ENCODE results near the gene MBD5.

MBD5 gene

DNA sequence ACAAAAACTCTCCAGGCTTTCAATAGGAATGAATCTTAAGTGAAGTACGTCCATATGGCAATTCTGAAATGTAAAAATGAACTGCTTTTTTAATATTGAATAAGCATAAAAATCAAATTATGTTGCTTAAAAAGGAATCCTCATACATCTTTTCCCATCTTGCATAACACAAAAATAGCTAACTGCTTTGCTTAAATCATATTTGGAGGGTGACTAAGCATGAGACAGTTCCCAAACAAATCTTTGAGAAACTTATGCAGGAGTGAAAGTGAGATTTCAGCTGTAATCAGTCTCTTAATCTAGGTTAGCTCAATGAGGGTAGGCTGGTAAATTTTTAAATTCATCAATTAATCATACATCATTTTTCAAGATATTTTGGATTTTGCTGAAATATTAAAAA, 111.5 kb downstream of the MBD5 start:
- no peak for DNase-seq

DNA sequence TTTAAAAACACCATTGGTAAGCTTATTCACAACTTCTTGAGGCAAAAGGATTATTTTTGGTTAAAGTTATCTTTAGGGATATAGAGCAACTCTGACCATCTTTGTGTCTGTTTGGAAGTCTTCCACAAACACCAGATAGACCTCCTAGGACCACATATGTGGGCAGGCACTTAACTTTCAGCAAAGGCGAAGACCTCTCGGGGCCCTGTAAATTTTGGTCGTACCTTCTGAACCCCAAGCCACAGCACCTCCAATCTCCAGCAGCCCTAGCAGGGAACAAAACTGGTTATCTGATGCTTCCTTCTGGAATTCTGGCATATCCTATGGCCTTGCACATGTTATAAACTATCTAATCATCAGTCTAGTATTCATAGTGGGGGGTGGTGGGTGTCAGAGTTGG, 114.8 kb downstream of the MBD5 start:
- no peak for DNase-seq

DNA sequence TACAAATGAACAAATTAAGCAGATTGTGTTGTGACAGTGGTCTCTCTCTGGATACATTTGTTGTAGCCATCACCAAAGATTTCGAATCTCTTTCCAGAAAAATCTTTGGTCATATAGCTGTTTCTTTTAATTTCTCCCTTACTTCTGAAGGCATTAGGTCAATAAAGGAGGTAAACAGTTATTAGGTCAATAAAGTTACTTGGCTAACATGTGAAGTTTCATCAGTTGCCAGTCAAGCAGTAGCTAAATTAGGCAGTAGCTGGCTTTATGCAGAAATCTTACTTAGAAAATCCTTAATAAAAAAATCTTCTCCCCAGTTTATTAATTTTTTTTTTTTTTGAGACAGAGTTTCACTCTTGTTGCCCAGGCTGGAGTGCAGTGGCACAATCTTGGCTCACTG, 115.5 kb downstream of the MBD5 start:
- no peak for DNase-seq

DNA sequence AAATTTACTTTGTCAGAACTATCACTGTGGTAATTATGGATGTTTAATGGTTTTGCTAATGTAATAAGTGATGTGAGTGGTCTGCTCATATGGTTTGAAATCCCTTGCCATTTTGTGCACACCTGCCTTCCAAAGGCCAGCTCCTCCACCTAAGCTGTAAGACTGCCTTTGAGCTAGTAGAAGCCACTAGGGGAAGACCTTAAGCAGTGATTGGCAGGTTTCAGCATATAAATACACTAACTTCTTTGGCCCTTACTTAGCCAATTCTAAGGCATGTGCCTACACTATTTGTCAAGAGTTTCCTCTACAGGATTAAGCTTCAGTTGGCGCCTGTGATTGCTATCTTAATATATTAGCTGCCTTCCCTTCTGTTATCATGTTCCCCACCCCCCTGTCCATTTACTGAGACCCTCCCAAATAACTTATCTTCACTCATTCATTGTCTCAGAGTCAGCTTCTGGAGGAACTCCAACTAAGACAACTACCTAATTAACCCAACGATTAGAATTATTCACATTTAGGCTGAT, 141.1 kb downstream of the MBD5 start:
- no peak for DNase-seq

DNA sequence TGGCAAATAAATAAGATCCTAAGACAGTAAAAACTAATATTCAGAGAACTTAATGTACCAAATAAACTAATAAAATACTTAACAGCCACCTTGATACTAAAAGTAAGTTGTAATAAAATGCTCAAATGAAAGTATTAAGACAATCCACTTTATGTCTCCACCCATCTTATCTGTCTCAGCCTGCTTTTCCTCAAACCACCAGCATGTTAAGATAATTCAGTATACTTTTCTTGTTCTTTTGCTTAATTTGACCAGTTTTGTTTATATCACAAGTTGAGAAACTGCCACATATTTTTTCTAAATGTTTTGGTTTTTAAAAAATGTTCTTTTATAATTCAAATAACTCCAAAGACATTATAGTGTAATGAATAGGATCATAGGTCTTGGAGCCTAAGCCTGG, 142.0 kb downstream of the MBD5 start:
- no peak for DNase-seq

DNA sequence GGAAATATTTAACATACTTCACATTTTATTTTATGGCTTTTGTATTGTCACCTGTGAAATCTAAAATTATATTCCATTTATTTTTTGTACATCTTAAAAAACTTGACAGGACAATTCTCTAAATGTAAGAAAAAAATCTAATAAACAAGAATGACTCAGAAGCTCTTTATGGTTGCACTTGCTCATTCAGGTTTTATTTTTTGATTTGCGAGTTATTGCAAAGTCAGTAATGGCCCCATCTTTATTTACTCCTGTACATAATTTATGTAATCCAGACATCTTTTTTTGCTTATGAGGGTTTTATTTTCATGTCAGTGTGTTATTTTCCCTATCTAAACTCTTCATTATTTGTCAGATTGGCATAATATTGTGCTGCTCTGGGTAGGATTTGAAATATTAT, 145.1 kb downstream of the MBD5 start:
- no peak for DNase-seq

DNA sequence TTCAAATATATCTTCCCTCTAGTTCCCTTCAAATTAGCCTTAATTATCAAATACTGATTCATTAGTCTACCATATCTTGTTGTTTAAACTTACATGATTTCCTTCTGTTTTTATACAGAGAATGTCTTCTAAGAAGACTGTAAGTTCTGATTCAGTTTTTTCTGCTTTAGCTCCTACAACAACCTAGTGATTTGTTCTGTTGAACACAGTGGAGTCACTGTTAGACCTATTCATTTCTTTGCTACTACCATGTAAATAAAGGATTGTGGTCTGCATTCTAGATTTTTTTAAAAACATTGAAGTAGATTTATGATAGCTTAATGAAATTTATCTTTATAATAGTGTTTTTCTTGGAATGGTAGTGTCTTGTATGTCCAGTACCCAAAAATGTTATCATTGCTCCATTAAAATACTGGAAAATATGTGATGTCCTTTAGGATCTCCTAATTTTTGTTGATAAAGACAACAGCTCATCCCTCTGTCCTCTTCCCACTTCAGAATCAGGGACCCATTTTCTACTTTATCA, 146.4 kb downstream of the MBD5 start:
- no peak for DNase-seq

DNA sequence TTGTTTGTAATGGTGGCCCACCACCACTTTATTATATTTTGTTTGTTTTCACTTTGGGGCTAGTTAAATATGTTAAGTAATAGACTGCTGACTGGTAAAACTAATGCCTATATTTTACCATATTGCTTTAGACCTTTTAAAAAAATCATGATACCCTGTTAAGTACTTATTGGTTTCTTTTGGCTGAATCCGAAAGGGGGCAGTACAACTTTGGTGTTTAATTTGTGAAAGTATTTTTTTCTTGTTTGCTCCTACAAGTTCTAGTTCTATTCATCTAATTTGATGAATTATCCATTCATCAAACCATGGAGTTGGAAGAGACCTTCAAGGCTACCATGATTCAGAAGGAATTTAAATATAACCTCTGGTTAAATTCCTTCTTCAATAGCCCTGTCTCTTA, 147.0 kb downstream of the MBD5 start:
- DNase-seq, result no peak

DNA sequence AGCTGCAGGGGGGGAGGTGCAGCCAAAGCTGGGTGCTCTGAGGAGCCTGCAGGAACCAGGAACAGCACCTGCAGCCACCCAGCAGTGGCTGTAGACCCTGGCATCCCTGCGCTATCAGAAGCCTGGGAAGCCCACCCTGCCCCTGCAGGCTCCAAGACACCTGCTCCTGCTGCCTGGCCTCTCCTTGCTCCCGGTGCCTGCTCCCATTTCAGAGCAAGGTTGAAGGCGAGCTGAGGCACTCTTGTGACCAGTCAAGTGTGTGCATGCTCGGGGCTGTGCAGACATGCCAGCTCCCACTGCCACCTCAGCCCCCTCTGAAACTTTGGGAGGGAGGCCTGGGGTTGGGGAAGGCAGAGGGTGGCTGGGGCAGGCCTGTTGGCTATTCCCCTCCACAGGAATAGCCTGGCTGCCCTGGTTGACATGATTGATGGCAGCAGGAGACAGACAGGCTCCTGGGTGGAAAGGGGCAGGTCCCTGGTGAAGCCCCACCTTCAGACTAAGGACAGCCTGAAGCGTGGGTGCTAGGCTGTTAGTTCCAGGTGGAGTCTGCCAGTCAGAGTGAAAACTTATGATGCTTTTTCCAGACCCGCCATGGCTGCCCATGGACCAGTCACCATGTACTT, 151.4 kb downstream of the MBD5 start:
- no peak for DNase-seq

DNA sequence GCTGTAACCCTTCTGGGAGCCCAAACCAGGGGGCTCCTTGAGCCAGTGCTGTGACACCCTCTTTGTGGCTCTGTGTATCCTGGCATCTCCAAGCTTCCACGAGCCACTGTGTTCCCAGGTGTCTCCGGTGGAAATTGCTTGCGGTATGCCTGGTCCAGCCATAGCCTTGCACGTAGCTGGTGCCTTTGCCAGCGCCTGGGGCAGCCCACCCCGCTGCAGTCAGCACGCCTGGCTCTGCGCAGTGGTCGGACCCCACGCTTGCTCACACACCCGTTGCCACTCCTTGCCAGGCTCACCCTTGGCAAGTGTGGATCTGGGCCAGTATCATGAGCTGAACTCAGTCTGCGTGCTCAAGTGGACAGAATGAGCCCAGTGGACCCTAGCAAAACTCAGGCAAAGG, 152.3 kb downstream of the MBD5 start:
- no peak for DNase-seq

DNA sequence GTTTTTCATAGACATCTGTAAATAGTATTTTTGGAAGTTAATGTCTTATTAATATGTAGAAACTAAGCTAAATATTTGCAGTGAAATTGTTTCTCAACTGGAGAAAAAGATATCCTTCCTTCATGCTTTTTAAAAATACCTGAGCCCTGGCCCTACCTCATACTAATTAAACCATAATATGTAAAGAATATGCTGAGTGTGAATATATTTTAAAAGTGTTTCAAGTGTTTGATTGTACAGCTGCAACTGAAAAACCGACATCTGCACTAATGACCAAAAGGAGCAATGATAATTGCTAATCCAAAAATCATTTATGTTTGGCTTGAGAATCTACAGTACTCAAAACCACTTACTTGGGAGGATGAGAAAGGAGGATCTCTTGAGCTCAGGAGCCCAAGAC, 156.7 kb downstream of the MBD5 start:
- DNase-seq, result no peak

DNA sequence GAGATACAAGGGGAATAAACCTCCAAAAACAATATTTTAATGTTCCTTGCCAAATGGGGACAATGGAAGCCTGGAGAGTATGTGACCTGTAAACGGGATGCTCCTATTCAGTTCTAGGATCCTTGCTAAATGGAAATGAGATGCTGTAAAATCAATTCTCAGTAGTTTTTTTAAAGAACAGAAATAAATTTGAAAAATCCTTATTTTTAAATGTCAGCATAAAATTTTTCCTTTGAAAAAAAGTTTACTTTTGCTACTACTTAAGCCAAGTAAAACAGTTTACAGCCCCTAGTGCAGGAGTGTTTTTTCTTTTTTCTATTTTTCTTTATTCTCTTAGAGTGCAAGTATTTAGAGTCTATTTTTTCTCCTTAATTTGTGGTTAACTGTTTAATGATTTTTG, 158.8 kb downstream of the MBD5 start:
- no peak for DNase-seq

DNA sequence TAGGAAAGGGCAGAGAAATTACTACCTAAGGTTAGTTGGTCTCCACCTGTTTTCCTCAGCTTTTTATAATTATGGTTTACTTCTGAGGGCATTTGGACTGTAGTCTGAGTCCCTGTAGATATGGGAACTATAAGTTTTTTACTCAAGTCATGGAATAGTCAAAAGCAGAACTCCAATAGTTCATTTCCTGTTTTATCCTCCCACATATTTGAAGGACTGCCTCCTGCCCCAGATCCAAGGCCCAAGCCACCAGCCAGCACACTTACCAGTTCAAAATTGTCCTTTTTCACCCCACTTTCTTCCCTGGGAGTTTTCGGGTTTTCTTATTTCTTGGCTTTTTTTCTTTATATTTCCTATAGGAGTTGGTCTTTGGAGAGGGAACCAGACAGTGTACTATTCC, 164.1 kb downstream of the MBD5 start:
- DNase-seq, result no peak

DNA sequence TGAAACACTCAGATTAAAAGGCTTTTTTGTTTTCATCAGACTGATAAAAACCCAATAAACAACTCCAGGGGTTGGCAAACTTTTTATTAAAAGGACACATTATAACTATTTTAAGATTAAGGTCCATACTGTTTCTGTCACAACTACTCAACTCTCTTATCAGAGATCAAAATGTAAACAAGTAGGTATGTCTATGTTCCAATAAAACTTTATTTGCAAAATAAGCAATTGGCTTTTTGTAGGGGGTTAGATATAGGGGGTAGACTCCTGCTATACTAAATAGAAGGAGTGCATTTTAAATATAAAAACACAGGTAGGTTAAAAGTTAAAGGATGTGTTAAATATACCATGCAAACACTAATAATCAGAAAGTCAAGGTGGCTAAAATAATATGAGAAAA, 174.0 kb downstream of the MBD5 start:
- DNase-seq, result no peak

DNA sequence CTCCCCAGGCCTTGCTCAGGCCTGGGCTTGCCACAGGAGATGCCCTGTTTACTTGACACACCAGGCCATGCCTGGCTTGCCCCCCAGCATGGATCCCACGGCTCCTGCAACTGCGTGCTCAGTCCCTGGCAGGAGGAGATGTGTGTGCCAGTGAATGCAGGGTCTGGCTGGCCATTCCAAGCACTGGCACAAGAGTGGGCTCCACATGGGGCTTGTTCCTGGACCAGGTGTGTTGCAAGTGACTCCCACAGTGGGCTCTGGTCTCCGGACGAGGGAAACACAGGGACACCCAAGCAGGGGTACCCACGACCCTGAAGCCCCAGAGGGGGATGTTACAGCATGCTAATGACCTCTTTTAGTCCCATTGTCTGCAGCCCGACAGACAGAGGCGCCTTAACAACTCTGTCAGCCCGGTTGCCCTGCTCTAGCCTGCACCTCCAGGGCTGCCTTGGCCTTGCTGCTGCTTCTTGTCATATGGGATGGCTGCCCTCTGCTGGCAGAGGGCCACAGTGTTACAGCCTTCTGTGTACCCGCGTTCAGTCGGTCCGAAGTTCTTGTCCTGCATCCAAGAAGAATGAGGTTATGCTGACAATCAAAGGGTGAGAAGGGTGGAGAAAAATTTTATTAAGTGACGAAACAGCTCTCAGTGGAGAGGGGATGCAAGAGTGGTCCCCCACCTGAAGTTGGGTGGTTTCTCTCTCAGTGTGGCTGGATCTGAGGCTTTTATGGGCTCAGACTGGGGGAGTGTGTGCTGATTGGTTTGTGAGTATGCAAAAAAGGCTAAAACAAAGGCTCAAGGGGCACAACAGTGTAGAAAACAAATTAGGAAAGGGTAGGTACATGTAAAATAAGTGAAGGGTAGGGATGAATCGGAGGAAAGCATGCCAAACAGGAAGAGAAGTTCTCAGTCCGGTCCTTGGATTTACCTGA, 180.4 kb downstream of the MBD5 start:
- DNase-seq, result peak; percentile 12

DNA sequence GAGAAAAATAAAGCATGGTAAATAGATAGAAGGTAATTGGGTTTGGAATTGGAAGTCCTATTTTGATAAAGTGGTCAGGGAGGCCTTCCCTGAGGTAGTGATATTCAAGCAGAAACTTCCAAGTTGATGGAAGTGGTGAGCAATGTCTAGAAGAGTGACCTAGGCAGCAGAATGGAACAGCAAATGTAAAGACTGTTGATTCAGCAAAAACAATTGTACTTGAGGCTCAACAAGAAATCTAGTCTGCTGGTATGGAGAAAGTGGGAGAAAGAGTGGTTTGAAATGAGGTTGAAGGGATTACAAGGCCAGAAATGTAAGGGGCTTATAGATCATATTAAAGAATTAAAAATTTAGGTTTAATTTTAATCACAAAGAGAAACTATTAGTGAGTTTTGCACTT, 181.3 kb downstream of the MBD5 start:
- DNase-seq, result no peak

DNA sequence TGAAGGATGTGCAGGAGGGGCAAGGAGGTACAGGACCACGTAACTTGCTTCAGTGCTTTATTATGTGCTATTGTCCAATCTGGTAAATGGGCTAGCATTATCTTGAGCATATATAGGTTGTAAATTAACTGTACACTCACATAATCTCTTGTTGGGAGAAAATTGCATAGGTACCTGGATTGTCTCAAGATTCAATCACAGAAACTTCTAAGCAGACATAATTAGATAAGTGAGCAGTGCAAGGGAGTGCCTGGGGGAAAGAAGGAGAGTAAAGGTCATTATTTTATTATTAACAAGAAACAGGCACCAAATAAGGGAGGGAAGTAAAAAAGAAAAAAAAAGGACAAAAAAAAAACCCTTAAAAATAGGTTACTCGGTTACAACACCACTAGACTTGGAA, 186.2 kb downstream of the MBD5 start:
- DNase-seq, result no peak

DNA sequence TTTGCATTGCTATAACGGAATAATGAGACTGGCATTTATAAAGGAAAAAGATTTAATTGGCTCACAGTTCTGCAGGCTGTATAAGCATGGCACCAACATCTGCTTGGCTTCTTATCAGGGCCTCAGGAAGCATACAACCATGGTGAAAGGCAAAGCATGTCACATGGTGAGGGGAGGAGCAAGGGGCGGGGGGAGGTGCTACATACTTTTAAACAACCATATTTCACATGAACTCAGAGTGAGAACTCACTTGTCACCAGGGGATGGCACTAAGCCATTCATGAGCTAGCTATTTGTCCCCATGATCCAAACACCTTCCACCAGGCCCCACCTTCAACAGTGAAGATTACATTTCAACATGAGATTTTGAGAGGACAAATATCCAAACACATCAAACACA, 188.7 kb downstream of the MBD5 start:
- no peak for DNase-seq

DNA sequence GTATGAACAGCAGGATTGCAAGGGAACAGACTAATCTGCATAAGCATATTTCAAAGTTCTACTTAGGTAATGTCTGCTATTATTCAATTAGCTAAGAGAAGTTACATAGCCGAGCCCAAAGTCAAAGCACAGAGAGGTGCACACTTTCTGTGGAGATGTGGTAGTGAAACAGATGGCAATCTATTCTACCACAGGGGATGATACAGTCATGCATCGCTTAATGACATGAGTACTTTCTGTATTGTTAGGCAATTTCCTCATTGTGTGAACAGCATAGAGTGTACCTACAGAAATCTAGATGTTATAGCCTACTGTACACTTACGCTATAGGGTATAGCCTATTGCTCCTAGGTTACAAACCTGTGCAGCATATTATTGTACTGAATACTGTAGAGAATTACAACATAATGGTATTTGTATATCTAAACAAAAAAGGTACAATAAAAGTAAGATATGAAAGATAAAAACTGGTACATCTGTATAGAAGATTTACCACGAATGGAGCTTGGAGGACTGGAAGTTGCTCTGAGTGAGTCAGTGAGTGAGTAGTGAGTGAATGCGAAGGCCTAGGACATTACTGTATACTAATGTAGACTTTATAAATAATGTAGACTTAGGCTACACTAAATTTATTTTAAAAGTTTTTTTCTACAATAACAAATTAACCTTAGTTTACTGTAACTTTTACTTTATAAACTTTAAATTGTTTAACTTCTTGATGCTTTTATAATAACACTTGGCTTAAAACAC, 197.6 kb downstream of the MBD5 start:
- no peak for DNase-seq

DNA sequence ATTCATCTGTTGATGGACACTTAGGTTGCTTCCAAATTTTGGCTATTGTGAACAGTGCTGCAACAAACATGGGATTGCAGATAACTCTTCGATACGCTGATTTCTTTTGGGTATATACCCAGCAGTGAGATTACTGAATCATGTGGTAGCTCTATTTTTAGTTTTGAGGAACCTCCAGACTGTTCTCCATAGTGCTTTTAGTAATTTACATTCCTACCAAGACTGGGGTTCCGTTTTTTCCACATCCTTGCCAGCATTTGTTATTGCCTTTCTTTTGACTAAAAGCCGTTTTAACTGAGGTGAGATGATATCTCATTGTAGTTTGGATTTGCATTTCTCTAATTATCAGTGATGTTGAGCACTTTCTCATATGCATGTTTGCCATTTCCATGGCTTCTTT, 200.3 kb downstream of the MBD5 start:
- no peak for DNase-seq

DNA sequence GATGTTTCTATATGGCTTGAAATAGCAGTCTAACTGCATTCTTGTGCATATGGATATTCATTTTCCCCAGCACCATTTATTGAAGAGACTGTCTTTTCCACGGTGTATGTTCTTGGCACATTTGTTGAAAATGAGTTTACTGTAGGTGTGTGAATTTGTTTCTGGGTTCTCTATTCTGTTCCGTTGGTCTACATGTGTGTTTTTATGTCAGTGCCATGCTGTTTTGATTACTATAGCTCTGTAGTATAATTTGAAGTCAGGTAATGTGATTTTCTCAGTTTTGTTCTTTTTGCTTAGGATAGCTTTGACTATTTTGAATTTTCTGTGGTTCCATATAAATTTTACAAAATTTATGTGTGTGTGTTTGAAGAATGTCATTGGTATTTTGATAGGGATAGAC, 201.0 kb downstream of the MBD5 start:
- no peak for DNase-seq

DNA sequence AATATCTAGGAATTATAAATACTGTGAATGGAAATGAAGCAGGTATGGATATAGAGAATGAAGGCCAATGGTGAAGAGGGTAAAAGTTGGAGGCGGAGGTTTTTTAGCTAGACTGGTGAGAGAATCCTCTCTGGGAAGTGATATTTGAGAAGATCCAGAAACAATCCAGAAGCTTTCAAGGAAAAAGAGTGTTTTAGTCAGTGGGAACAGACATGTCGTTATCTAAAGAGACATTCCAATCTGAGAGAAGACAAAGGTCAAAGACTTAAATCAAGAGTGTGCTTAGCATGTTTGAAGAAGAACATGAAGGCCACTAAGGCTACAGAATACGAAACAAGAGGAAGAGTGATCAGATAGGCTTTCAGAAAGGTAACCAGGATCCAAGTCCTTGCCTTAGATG, 211.0 kb downstream of the MBD5 start:
- no peak for DNase-seq

DNA sequence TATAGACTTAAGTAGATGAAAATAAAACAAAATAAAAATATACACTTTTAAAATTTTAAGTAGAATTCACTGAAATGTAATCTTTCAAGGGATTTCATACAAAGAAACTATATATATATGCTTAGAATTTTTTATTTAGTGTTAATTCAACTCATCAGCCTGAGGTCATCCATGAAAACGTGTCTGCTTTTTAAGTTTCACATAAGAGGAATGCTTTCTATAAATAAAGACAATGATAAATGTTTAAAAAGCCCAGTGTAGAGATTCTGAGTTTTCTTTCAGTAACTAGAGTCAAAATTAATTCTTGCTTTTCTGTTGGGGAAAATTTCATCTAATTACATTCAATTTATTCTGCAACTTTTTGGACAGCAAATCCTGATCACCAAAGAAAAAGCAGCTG, 213.3 kb downstream of the MBD5 start:
- no peak for DNase-seq

DNA sequence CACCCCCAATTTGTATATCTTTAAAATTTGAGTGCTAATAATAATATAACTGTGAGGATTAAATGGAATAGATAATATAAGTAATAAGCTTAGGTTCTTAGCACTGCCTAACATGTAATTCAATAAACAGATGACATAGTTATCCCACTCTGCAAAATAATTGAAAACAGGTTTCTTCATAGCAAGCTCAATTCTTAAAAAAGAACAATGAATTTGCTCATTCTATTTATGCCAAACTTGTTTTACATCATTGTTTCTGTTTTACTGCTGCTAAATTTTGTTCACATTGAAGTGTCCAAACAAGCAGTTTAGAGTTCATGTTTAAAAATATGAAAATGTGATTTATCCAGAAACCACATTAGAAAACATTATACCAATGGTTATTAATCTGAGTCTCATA, 217.0 kb downstream of the MBD5 start:
- DNase-seq, result no peak
